Daoy (cell line): Measurements from ENCODE around the gene CCDC127. TPM values are rescaled to one million over a fixed set of nuclear protein-coding genes. Genes with fewer than 3 reads are reported as not detected.

Experiments used
- DNase-seq: peaks from one replicate; pipeline ENCODE4 v3.0.0-alpha.2; 2015; ENCODE audit warnings: low read depth
- total RNA-seq: library from RNA; depleted of rRNA; stranded (reverse); fragments of >200 nt; shearing (Covaris generic); gene quantifications from 2 replicates; pipeline ENCODE4 v1.2.3, GENCODE V29; 2014

The CCDC127 gene
- total RNA-seq, 1 experiment from 2014 or later: 4.1 TPM

GRCh38 chr5:190366-191035, 27.5 kb downstream of the CCDC127 start:
- DNase-seq: no peak

- no peak for DNase-seq
Measured at GRCh38 chr5:189976-190365, 28.0 kb downstream of the CCDC127 start.

GRCh38 chr5:189486-189885, 28.5 kb downstream of the CCDC127 start:
- DNase-seq: no peak

GRCh38 chr5:188488-189481, 29.2 kb downstream of the CCDC127 start:
- DNase-seq: peak; percentile 93

GRCh38 chr5:187617-188451, 30.1 kb downstream of the CCDC127 start:
- peak; percentile 35 for DNase-seq

- no peak for DNase-seq
Measured at GRCh38 chr5:187042-187431, 30.9 kb downstream of the CCDC127 start.

- DNase-seq: no peak
Measured at GRCh38 chr5:186091-187041, 31.6 kb downstream of the CCDC127 start.

- no peak for DNase-seq
Measured at GRCh38 chr5:185095-186070, 32.6 kb downstream of the CCDC127 start.

GRCh38 chr5:184471-184870, 33.5 kb downstream of the CCDC127 start:
- no peak for DNase-seq

- no peak for DNase-seq
Measured at GRCh38 chr5:182126-182525, 35.8 kb downstream of the CCDC127 start.

- no peak for DNase-seq
Measured at GRCh38 chr5:181566-181965, 36.4 kb downstream of the CCDC127 start.

- no peak for DNase-seq
Measured at GRCh38 chr5:181160-181559, 36.8 kb downstream of the CCDC127 start.

GRCh38 chr5:180286-180918, 37.6 kb downstream of the CCDC127 start:
- DNase-seq: no peak

GRCh38 chr5:179401-179800, 38.6 kb downstream of the CCDC127 start:
- DNase-seq: no peak

- no peak for DNase-seq
Measured at GRCh38 chr5:178110-178509, 39.8 kb downstream of the CCDC127 start.

- DNase-seq: no peak
Measured at GRCh38 chr5:176296-176823, 41.6 kb downstream of the CCDC127 start.

- DNase-seq: no peak
Measured at GRCh38 chr5:174876-175465, 43.0 kb downstream of the CCDC127 start.

GRCh38 chr5:174291-174600, 43.7 kb downstream of the CCDC127 start:
- DNase-seq: no peak
